HG02970 (cell line): ENCODE results near the gene SLC8B1.
"Not testable (repeated sequence)": the region's sequence is repeated elsewhere in the genome, so short reads cannot be mapped to it uniquely, and the experiment has no call there.

Source experiments
- ATAC-seq: cut with Tn5 transposase; IDR thresholded peaks from one replicate; pipeline ENCODE4 v1.9.1; 2021; ENCODE audit warnings: mild to moderate bottlenecking, moderate library complexity, moderate number of reproducible peaks; ENCODE audit not compliant: unreplicated experiment, low FRiP score

Gene SLC8B1

GRCh38 chr12:113358381-113359132 lies 23.6 kb upstream of the SLC8B1 start, which contains the start of gene PLBD2:
PLBD2 (plus strand) TSS chr12:113358587; CDS start chr12:113358601, 14 bp downstream.
- peak; percentile 93 for ATAC-seq

GRCh38 chr12:113354192-113354591 lies 19.3 kb upstream of the SLC8B1 start:
- ATAC-seq: not testable (repeated sequence)

GRCh38 chr12:113351089-113351488 lies 16.2 kb upstream of the SLC8B1 start:
- ATAC-seq: no peak

GRCh38 chr12:113348849-113349536 lies 14.1 kb upstream of the SLC8B1 start:
- ATAC-seq: no peak

- no peak for ATAC-seq
These were observed 13.0 kb upstream of the SLC8B1 start for GRCh38 chr12:113347892-113348291.

- no peak for ATAC-seq
These were observed 12.2 kb upstream of the SLC8B1 start for GRCh38 chr12:113347107-113347506.

- ATAC-seq: no peak
These were observed 11.4 kb upstream of the SLC8B1 start for GRCh38 chr12:113346353-113346752.

- ATAC-seq: no peak
These were observed 10.4 kb upstream of the SLC8B1 start for GRCh38 chr12:113345318-113345717.

- no peak for ATAC-seq
These were observed 6.6 kb upstream of the SLC8B1 start for GRCh38 chr12:113341535-113341934.

GRCh38 chr12:113340061-113340460 lies 5.2 kb upstream of the SLC8B1 start:
- ATAC-seq: no peak

- ATAC-seq: no peak
These were observed 4.6 kb upstream of the SLC8B1 start for GRCh38 chr12:113339540-113339939.

- peak; percentile 9 for ATAC-seq
These were observed 778 bp downstream of the SLC8B1 start for GRCh38 chr12:113333877-113334785.

- no peak for ATAC-seq
These were observed 1.5 kb downstream of the SLC8B1 start for GRCh38 chr12:113333418-113333750.

- ATAC-seq: no peak
These were observed 2.1 kb downstream of the SLC8B1 start for GRCh38 chr12:113332688-113333417.

- no peak for ATAC-seq
These were observed 4.4 kb downstream of the SLC8B1 start for GRCh38 chr12:113330505-113330904.

GRCh38 chr12:113329791-113330417 lies 5.0 kb downstream of the SLC8B1 start:
- no peak for ATAC-seq

GRCh38 chr12:113329022-113329790 lies 5.7 kb downstream of the SLC8B1 start:
- no peak for ATAC-seq

- ATAC-seq: no peak
These were observed 6.5 kb downstream of the SLC8B1 start for GRCh38 chr12:113328368-113328889.
